SU-DHL-6 (cell line): Measurements from ENCODE around the gene KLHDC7B.

ENCODE experiments used
- CTCF ChIP-seq: fragments of 200-600 bp; sonication (generic); IDR thresholded peaks from one replicate; pipeline ENCODE4 v1.5.1; 2017; ENCODE audit warnings: antibody characterized with exemption, mild to moderate bottlenecking, low read length, moderate library complexity; ENCODE audit not compliant: insufficient read depth, poor library complexity, severe bottlenecking
- EZH2phosphoT487 ChIP-seq: fragments of 200-600 bp; sonication (generic), shearing (Covaris generic); conservative IDR thresholded peaks from 2 replicates; pipeline ENCODE4 v1.6.1; 2018; ENCODE audit warnings: mild to moderate bottlenecking, antibody characterized with exemption, low read length, moderate library complexity, mixed read lengths

GRCh38 chr22:50595189-50595588, 49.5 kb downstream of the KLHDC7B start:
- TF ChIP-seq CTCF (no peak), EZH2phosphoT487 (no peak)
